OCI-LY3 (cell line): ENCODE results near the gene PARD3B.

Experiments used
- EZH2phosphoT487 ChIP-seq: fragments of 200-600 bp; shearing (Covaris generic); IDR thresholded peaks from 2 replicates; pipeline ENCODE4 v1.6.1; 2018; ENCODE audit warnings: antibody characterized with exemption, mixed run types, low read depth
- TF ChIP-seq, protein P1 (sequence below): fragments of 200-600, 300-600 bp; sonication (generic); IDR thresholded peaks from 2 replicates; pipeline ENCODE4 v1.5.1; 2014; ENCODE audit warnings: antibody characterized with exemption, low read length, low read depth

DNA sequence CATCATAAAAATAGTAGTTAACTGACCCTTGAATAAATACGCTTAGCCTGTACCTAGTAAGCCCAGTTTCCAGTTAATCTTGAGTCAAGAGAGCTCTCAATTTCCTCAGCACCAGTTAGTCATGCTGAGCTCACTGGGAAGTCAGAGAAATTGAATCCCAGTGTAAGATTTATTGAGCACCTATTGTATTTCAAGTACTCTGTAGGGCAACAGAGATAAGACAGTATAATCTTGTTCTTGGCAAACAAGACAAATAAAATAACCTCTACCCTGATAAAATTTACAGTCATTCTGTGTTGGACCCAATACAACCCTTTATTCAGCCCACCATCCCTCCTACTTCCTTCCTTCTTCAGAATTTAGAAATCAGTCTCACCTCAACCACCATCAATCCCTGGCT is 1065.2 kb downstream of the PARD3B start:
- TF ChIP-seq EZH2phosphoT487 = no peak
- TF ChIP-seq, protein P1, sequence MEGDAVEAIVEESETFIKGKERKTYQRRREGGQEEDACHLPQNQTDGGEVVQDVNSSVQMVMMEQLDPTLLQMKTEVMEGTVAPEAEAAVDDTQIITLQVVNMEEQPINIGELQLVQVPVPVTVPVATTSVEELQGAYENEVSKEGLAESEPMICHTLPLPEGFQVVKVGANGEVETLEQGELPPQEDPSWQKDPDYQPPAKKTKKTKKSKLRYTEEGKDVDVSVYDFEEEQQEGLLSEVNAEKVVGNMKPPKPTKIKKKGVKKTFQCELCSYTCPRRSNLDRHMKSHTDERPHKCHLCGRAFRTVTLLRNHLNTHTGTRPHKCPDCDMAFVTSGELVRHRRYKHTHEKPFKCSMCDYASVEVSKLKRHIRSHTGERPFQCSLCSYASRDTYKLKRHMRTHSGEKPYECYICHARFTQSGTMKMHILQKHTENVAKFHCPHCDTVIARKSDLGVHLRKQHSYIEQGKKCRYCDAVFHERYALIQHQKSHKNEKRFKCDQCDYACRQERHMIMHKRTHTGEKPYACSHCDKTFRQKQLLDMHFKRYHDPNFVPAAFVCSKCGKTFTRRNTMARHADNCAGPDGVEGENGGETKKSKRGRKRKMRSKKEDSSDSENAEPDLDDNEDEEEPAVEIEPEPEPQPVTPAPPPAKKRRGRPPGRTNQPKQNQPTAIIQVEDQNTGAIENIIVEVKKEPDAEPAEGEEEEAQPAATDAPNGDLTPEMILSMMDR = no peak
